ENCODE results near the gene HPCAL4.

DNA sequence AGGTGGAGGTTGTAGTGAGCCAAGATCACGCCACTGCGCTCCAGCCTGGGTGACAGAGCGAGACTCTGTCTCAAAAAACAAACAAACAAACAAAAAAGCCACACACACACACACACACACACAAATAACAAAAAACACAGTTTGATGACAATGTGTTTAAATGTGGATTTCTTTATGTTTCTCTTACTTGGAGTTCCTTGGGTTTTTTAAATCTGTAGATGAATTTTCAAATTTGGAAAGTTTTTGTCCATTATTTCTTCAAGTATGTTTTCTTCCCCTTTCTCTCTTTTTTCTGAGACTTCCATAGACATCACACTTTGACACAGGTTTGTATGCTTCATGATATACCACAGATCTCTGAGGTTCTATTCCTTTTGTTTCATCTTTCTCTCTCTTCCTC is 35.4 kb upstream of the HPCAL4 start:
- TF ChIP-seq RCOR1 (conservative IDR thresholded peaks at IDR 0.05; ENCODE audit: low read depth, low read length) (no peak), EP300 (IDR thresholded peaks at IDR 0.05; ENCODE audit: borderline replicate concordance in 1 of 2, control insufficient read depth in 1 of 2, low read depth in 2 of 2, low read length in 2 of 2) (no peak), MYC (IDR thresholded peaks at IDR 0.05; ENCODE audit: insufficient read depth, insufficient read length, insufficient replicate concordance, low read length, severe bottlenecking) (no peak), ETV6 (conservative IDR thresholded peaks at IDR 0.05 in 1 of 2, IDR thresholded peaks at IDR 0.05 in 1 of 2; ENCODE audit: borderline replicate concordance in 1 of 2, low read depth in 1 of 2) (no peak), EZH2 (IDR thresholded peaks at IDR 0.05; ENCODE audit: borderline replicate concordance, control insufficient read depth, low read depth, low read length) (no peak), NR2C1 (IDR thresholded peaks at IDR 0.05) (no peak), ZNF384 (IDR thresholded peaks at IDR 0.05; ENCODE audit: borderline replicate concordance, low read depth, low read length) (no peak), YBX1 (IDR thresholded peaks at IDR 0.05) (no peak), CBX3 (IDR thresholded peaks at IDR 0.05; ENCODE audit: borderline replicate concordance, low read depth) (no peak), TARDBP (IDR thresholded peaks at IDR 0.05; ENCODE audit: borderline replicate concordance) (no peak), POLR2A (IDR thresholded peaks at IDR 0.05; ENCODE audit: low read depth, low read length) (no peak)
- TF ChIP-seq, protein P1, sequence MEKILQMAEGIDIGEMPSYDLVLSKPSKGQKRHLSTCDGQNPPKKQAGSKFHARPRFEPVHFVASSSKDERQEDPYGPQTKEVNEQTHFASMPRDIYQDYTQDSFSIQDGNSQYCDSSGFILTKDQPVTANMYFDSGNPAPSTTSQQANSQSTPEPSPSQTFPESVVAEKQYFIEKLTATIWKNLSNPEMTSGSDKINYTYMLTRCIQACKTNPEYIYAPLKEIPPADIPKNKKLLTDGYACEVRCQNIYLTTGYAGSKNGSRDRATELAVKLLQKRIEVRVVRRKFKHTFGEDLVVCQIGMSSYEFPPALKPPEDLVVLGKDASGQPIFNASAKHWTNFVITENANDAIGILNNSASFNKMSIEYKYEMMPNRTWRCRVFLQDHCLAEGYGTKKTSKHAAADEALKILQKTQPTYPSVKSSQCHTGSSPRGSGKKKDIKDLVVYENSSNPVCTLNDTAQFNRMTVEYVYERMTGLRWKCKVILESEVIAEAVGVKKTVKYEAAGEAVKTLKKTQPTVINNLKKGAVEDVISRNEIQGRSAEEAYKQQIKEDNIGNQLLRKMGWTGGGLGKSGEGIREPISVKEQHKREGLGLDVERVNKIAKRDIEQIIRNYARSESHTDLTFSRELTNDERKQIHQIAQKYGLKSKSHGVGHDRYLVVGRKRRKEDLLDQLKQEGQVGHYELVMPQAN (conservative IDR thresholded peaks at IDR 0.05): no peak
- TF ChIP-seq, protein P2, sequence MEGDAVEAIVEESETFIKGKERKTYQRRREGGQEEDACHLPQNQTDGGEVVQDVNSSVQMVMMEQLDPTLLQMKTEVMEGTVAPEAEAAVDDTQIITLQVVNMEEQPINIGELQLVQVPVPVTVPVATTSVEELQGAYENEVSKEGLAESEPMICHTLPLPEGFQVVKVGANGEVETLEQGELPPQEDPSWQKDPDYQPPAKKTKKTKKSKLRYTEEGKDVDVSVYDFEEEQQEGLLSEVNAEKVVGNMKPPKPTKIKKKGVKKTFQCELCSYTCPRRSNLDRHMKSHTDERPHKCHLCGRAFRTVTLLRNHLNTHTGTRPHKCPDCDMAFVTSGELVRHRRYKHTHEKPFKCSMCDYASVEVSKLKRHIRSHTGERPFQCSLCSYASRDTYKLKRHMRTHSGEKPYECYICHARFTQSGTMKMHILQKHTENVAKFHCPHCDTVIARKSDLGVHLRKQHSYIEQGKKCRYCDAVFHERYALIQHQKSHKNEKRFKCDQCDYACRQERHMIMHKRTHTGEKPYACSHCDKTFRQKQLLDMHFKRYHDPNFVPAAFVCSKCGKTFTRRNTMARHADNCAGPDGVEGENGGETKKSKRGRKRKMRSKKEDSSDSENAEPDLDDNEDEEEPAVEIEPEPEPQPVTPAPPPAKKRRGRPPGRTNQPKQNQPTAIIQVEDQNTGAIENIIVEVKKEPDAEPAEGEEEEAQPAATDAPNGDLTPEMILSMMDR (IDR thresholded peaks at IDR 0.05 in 2 of 3, conservative IDR thresholded peaks at IDR 0.05 in 1 of 3; ENCODE audit: control insufficient read depth in 2 of 3, extremely low read depth in 1 of 3, insufficient read depth in 1 of 3, low read depth in 3 of 3, low read length in 3 of 3): no peak

Measured in GM12878 (cell line).